A673 (cell line): Measurements from ENCODE around the gene DHRS3. TPM values are rescaled to one million over a fixed set of nuclear protein-coding genes. Genes with fewer than 3 reads are reported as not detected.

Source experiments
- BruUV-seq: library from RNA; stranded (reverse); fragments of 400-500 nt; replicated peaks from 2 replicates; lab custom pipeline; 2021; lab: Mats Ljungman, UMichigan
- CTCF ChIA-PET: fragments of 300-600 bp; sonication (Branson Sonifier 250); formaldehyde crosslinking; loops from one replicate; lab custom pipeline; 2022; ENCODE audit warnings: antibody characterized with exemption; lab: Charles Lee
- POLR2A ChIA-PET: fragments of 300-600 bp; sonication (Branson Sonifier 250); formaldehyde crosslinking; loops from one replicate; lab custom pipeline; 2022; ENCODE audit warnings: antibody characterized with exemption; ENCODE audit not compliant: low non-redundant PET; lab: Charles Lee
- DNase-seq: peaks from one replicate; pipeline ENCODE4 v3.0.0-alpha.2; 2015; ENCODE audit warnings: low spot score
- H3K27ac ChIP-seq: fragments of 200-600 bp; sonication (generic); 2 replicates; pipeline ENCODE4 v1.5.1; 2016; ENCODE audit warnings: mixed run types, low read depth, mild to moderate bottlenecking, mixed read lengths, antibody characterized with exemption, low read length; ENCODE audit not compliant: poor library complexity, severe bottlenecking
- H3K27me3 ChIP-seq: fragments of 200-600 bp; sonication (generic); replicated peaks from 2 replicates; pipeline ENCODE4 v1.6.1; 2017; ENCODE audit warnings: mixed run types, low read depth, mild to moderate bottlenecking, mixed read lengths, antibody characterized with exemption, low read length; ENCODE audit not compliant: insufficient read depth, poor library complexity
- H3K36me3 ChIP-seq: fragments of 200-600 bp; sonication (generic); 2 replicates; pipeline ENCODE4 v1.6.1; 2016; ENCODE audit warnings: mixed run types, mild to moderate bottlenecking, mixed read lengths, antibody characterized with exemption, low read length; ENCODE audit not compliant: insufficient read depth, poor library complexity, severe bottlenecking
- H3K4me1 ChIP-seq: fragments of 200-600 bp; sonication (generic); 2 replicates; pipeline ENCODE4 v1.6.1; 2017; ENCODE audit warnings: mixed run types, mild to moderate bottlenecking, mixed read lengths, antibody characterized with exemption, low read length; ENCODE audit not compliant: insufficient read depth, poor library complexity, severe bottlenecking
- H3K4me3 ChIP-seq: fragments of 200-600 bp; sonication (generic); 2 replicates; pipeline ENCODE4 v1.5.1; 2016; ENCODE audit warnings: low read depth, mixed run types, mild to moderate bottlenecking, mixed read lengths, low read length; ENCODE audit not compliant: poor library complexity, severe bottlenecking
- H3K9me3 ChIP-seq: fragments of 200-600 bp; sonication (generic); 2 replicates; pipeline ENCODE4 v1.6.1; 2016; ENCODE audit warnings: mixed run types, low read depth, mild to moderate bottlenecking, mixed read lengths, antibody characterized with exemption, low read length; ENCODE audit not compliant: poor library complexity, severe bottlenecking
- EZH2 ChIP-seq: fragments of 200-600 bp; sonication (generic); IDR thresholded peaks from 2 replicates; pipeline ENCODE4 v1.6.1; 2017; ENCODE audit warnings: borderline replicate concordance, low read depth, mild to moderate bottlenecking, mixed read lengths, antibody characterized with exemption, low read length; ENCODE audit not compliant: poor library complexity, severe bottlenecking
- intact Hi-C: fragments of 100-400 bp; cut with micrococcal nuclease; formaldehyde crosslinking; loops from one replicate; pipeline ENCODE4 v1.10.0; 2022; ENCODE audit not compliant: unreplicated experiment
- total RNA-seq: library from RNA; stranded (reverse); gene quantifications from 2 replicates; pipeline ENCODE4 v1.2.3, GENCODE V29; 2021
- TF ChIP-seq, protein P1 (sequence below): fragments of 300-800, 200-600 bp; sonication (generic); conservative IDR thresholded peaks from 2 replicates; pipeline ENCODE4 v1.5.1; 2017; ENCODE audit warnings: low read depth, mild to moderate bottlenecking, antibody characterized with exemption, low read length, moderate library complexity, mixed read lengths

Gene DHRS3
- total RNA-seq, 1 experiment from 2014 or later = 2.4 TPM

DNA sequence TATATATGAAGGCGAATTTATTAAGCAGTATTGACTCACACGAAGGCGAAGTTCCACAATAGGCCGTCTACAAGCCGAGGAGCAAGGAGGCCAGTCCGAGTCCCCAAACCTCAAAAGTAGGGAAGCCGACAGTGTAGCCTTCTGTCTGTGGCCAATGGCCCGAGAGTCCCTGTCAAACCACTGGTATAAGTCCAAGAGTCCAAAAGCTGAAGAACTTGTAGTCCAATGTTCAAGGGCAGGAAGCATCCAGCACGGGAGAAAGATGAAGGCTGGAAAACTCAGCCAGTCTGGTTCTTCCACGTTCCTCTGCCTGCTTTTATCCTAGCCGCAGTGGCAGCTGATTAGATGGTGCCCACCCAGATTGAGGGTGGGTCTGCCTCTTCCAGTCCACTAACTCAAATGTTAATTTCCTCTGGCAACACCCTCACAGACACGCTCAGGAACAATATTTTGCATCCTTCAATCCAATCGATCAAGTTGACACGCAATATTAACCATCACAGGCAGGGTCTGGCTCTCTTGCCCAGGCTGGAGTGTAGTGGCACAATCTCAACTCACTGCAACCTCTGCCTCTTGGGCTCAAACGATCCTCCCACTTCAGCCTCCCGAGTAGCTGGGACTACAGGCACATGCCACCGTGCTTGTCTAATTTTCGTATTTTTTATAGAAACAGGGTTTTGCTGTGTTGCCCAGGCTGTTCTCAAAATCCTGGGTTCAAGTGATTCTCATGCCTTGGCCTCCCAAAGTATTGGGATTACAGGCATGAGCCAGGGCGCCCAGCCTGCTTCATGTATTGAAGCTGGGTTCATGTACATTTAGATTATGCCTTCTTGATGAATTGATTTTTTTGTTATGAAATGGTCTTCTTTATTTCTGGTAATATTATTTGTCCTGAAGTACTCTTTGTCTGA, 85.3 kb downstream of the DHRS3 start:
- BruUV-seq = no TSS peak
- no peak for DNase-seq
- Histone ChIP-seq H3K27ac (no peak overlapping the region), H3K4me3 (no peak overlapping the region), H3K36me3 (no peaks in the 10 kb centered on the region), H3K4me1 (no peaks in the 10 kb centered on the region), H3K27me3 (no peaks in the 10 kb centered on the region), H3K9me3 (no peaks in the 10 kb centered on the region)
- ChIA-PET CTCF (no interaction called here), POLR2A (no interaction called here)
- TF ChIP-seq, protein P1, sequence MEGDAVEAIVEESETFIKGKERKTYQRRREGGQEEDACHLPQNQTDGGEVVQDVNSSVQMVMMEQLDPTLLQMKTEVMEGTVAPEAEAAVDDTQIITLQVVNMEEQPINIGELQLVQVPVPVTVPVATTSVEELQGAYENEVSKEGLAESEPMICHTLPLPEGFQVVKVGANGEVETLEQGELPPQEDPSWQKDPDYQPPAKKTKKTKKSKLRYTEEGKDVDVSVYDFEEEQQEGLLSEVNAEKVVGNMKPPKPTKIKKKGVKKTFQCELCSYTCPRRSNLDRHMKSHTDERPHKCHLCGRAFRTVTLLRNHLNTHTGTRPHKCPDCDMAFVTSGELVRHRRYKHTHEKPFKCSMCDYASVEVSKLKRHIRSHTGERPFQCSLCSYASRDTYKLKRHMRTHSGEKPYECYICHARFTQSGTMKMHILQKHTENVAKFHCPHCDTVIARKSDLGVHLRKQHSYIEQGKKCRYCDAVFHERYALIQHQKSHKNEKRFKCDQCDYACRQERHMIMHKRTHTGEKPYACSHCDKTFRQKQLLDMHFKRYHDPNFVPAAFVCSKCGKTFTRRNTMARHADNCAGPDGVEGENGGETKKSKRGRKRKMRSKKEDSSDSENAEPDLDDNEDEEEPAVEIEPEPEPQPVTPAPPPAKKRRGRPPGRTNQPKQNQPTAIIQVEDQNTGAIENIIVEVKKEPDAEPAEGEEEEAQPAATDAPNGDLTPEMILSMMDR = no peak
- TF ChIP-seq EZH2 = no peak
- intact Hi-C loops = no loop called here

DNA sequence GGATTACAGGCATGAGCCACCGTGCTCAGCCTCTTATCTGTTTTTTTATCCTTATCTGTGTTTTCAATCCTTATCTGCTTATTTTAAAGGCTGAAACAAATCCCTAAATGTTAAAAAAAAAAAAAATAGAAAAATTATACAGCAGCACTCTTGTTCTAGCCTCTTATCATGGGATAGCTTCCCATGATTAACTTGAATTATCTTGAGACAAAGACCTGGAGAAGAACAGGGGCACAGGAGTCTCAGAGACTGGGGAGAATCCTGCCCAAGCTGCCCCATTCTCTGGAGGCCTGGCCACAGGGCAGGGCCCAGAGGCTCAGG, 86.9 kb downstream of the DHRS3 start:
- Histone ChIP-seq H3K4me3 (no peak overlapping the region), H3K4me1 (no peaks in the 10 kb centered on the region), H3K36me3 (no peaks in the 10 kb centered on the region), H3K27me3 (no peaks in the 10 kb centered on the region), H3K9me3 (no peaks in the 10 kb centered on the region), H3K27ac (no peak overlapping the region)
- TF ChIP-seq, protein P1 = no peak
- TF ChIP-seq EZH2 = no peak
- intact Hi-C loops = no loop called here
- POLR2A ChIA-PET = no interaction called here
- DNase-seq = no peak
- CTCF ChIA-PET = no interaction called here
- no TSS peak for BruUV-seq

DNA sequence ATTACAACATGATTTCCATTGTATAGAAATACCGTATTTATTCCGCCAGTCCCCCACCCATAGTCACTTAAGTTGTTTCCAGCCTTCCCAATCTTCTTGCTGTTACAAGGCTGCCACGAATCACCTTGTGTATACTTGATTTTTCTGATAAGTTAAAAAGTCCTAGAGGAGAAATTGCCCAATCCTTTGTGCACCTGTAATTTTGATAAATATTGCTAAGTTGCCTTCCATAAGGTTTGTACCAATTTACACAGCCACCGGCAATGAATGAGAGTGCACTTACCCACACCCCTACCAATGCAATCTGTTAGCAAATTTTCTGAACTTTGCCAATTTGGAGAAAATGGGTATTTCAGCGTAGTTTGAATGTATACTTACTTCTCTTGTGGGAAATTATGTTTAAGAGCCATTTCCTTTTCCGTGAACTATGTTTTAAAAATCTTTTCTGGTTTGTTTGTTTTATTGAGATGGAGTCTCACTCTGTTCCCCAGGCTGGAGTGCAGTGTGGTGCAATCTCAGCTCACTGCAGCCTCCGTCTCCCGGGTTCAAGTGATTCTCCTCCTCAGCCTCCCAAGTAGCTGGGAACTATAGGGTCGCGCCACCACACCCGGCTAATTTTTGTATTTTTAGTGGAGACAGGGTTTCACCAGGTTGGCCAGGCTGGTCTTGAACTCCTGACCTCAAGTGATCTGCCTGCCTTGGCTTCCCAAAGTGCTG, 87.4 kb downstream of the DHRS3 start:
- H3K4me1 ChIP-seq = no peaks in the 10 kb centered on the region
- ChIA-PET CTCF (no interaction called here), POLR2A (no interaction called here)
- H3K4me3 ChIP-seq = no peak overlapping the region
- TF ChIP-seq, protein P1 = no peak
- no peak for TF ChIP-seq EZH2
- no peaks in the 10 kb centered on the region for H3K9me3 ChIP-seq
- BruUV-seq = no TSS peak
- intact Hi-C loops = no loop called here
- H3K36me3 ChIP-seq = no peaks in the 10 kb centered on the region
- H3K27ac ChIP-seq = no peak overlapping the region
- no peaks in the 10 kb centered on the region for H3K27me3 ChIP-seq
- DNase-seq = no peak
